Keratinocyte (primary cell): Measurements from ENCODE around the gene MAPT. TPM values are rescaled to one million over a fixed set of nuclear protein-coding genes. Genes with fewer than 3 reads are reported as not detected.

Experiments
- DNase-seq: peaks from one replicate; pipeline ENCODE4 v3.0.0-alpha.2; 2011; ENCODE audit warnings: low read depth, missing footprints, low spot score
- FAIRE-seq: peaks from 2 replicates; lab custom pipeline; 2011; peaks lifted over from hg19 to GRCh38; lab: Jason Lieb, UNC
- H2AFZ ChIP-seq: 2 replicates; pipeline ENCODE4 v1.6.0; 2012; ENCODE audit warnings: low read length, control low read depth, inconsistent platforms; ENCODE audit not compliant: control insufficient read depth
- H3K27ac ChIP-seq: 2 replicates; pipeline ENCODE4 v1.5.1; 2011; ENCODE audit warnings: low read length; ENCODE audit not compliant: control insufficient read depth, insufficient read depth
- H3K27me3 ChIP-seq: 3 replicates; pipeline ENCODE4 v1.6.0; 2011; ENCODE audit warnings: low read length; ENCODE audit not compliant: control insufficient read depth, insufficient read depth; ENCODE audit errors: extremely low read depth
- H3K36me3 ChIP-seq, 2 experiments: 2 replicates in 1 of 2; 3 replicates in 1 of 2; pipeline ENCODE4 v1.5.1; 2011; ENCODE audit warnings: low read length in 2 of 2, mild to moderate bottlenecking in 1 of 2; ENCODE audit not compliant: control insufficient read depth in 2 of 2, insufficient read depth in 2 of 2; ENCODE audit errors: extremely low read depth in 1 of 2
- H3K4me1 ChIP-seq: 3 replicates; pipeline ENCODE4 v1.5.1; 2011; ENCODE audit warnings: low read length; ENCODE audit not compliant: control insufficient read depth, insufficient read depth; ENCODE audit errors: extremely low read depth
- H3K4me2 ChIP-seq: 3 replicates; pipeline ENCODE4 v1.6.0; 2011; ENCODE audit warnings: low read depth, low read length; ENCODE audit not compliant: control insufficient read depth, insufficient read depth; ENCODE audit errors: extremely low read depth
- H3K4me3 ChIP-seq, 3 experiments: fragments of 200-600 bp in 1 of 3; sonication (generic) in 1 of 3; 2 replicates in 2 of 3; 3 replicates in 1 of 3; pipeline ENCODE4 v1.5.1; 2011 to 2016; ENCODE audit warnings: low read length in 3 of 3, mild to moderate bottlenecking in 3 of 3, control low read depth in 2 of 3, inconsistent platforms in 1 of 3, low read depth in 1 of 3, mixed read lengths in 1 of 3, mixed run types in 1 of 3, moderate library complexity in 1 of 3; ENCODE audit not compliant: control insufficient read depth in 2 of 3, insufficient read depth in 2 of 3; ENCODE audit errors: extremely low read depth in 1 of 3
- H3K79me2 ChIP-seq: 2 replicates; pipeline ENCODE4 v1.6.0; 2012; ENCODE audit warnings: low read length; ENCODE audit not compliant: control insufficient read depth, insufficient read depth
- H3K9ac ChIP-seq: 3 replicates; pipeline ENCODE4 v1.6.0; 2011; ENCODE audit warnings: low read length; ENCODE audit not compliant: control insufficient read depth, insufficient read depth; ENCODE audit errors: extremely low read depth
- H3K9me1 ChIP-seq: 3 replicates; pipeline ENCODE4 v1.6.0; 2011; ENCODE audit warnings: low read length; ENCODE audit not compliant: control insufficient read depth, insufficient read depth; ENCODE audit errors: extremely low read depth
- H3K9me3 ChIP-seq: 2 replicates; pipeline ENCODE4 v1.5.1; 2012; ENCODE audit warnings: low read depth, low read length; ENCODE audit not compliant: control insufficient read depth
- H4K20me1 ChIP-seq: 3 replicates; pipeline ENCODE4 v1.6.0; 2011; ENCODE audit warnings: low read length; ENCODE audit not compliant: control insufficient read depth, insufficient read depth; ENCODE audit errors: extremely low read depth
- CTCF ChIP-seq, 3 experiments: IDR thresholded peaks in 1 of 3; conservative IDR thresholded peaks in 1 of 3; optimal IDR thresholded peaks in 1 of 3; 2 replicates in 2 of 3; 3 replicates in 1 of 3; pipeline versions ENCODE3 to v1.5.1; 2011; ENCODE audit warnings: low read length in 3 of 3, mild to moderate bottlenecking in 3 of 3, moderate library complexity in 2 of 3, control low read depth in 1 of 3, inconsistent platforms in 1 of 3; ENCODE audit not compliant: insufficient read depth in 2 of 3; ENCODE audit errors: extremely low read depth in 1 of 3
- EZH2 ChIP-seq: IDR thresholded peaks from one replicate; pipeline ENCODE4 v1.6.1; 2012; ENCODE audit warnings: inconsistent platforms, mild to moderate bottlenecking, low read length, moderate library complexity
- dilution Hi-C: fragments of 300-500 bp; cut with MboI; formaldehyde crosslinking; loops from one replicate; pipeline ENCODE4 v1.7.0; 2020; ENCODE audit warnings: low sequenced_read_pairs; ENCODE audit not compliant: extremely low pct_ligation_motif_present
- polyA plus RNA-seq, 5 experiments: library from polyadenylated mRNA; depleted of rRNA in 3 of 5; stranded (reverse) in 3 of 5; stranded (forward) in 1 of 5; unstranded in 1 of 5; fragments of >200 nt; gene quantifications; 1 replicate in 1 of 5; 2 replicates in 3 of 5; 3 replicates in 1 of 5; pipeline versions ENCODE4 v1.2.1 to v1.2.3, GENCODE V29; 2011 to 2012; ENCODE audit warnings: missing spikeins in 2 of 5, low read depth in 1 of 5, low replicate concordance in 1 of 5

The MAPT gene
- polyA plus RNA-seq, 1 donor (not counting 4 experiments of a cell fraction or from before 2014, with no cell fraction given) = 0.08 TPM

- Histone ChIP-seq H3K27me3 (peaks cover 59% of the 10 kb centered on the region), H3K4me2 (no peak overlapping the region), H2AFZ (no peak overlapping the region), H3K36me3 (no peaks in the 10 kb centered on the region), H3K9ac (no peak overlapping the region), H4K20me1 (peaks cover 3% of the 10 kb centered on the region), H3K4me1 (peaks cover 10% of the 10 kb centered on the region), H3K9me3 (no peaks in the 10 kb centered on the region), H3K9me1 (no peaks in the 10 kb centered on the region), H3K79me2 (no peaks in the 10 kb centered on the region), H3K27ac (no peak overlapping the region), H3K4me3 (no peak overlapping the region)
- peak; percentile 58 for TF ChIP-seq EZH2
- no peak for TF ChIP-seq CTCF (optimal IDR thresholded peaks at IDR 0.05 in 1 of 3, IDR thresholded peaks at IDR 0.05 in 1 of 3, conservative IDR thresholded peaks at IDR 0.05 in 1 of 3; ENCODE audit: extremely low read depth in 1 of 3, insufficient read depth in 2 of 3, low read length in 3 of 3)
- dilution Hi-C loops = no loop called here
- DNase-seq = no peak
- no peak for FAIRE-seq
Measured at GRCh38 chr17:45896803-45897693, 2.7 kb downstream of the MAPT start.

GRCh38 chr17:45900136-45900535, 5.8 kb downstream of the MAPT start:
- no peaks in the 10 kb centered on the region for H3K9me3 ChIP-seq
- no peaks in the 10 kb centered on the region for H3K36me3 ChIP-seq
- H2AFZ ChIP-seq = no peak overlapping the region
- dilution Hi-C loops = no loop called here
- no peak overlapping the region for H3K4me2 ChIP-seq
- no peaks in the 10 kb centered on the region for H3K9me1 ChIP-seq
- H3K4me1 ChIP-seq = peaks cover under 1% of the 10 kb centered on the region
- no peak for FAIRE-seq
- no peak overlapping the region for H3K4me3 ChIP-seq
- no peak for DNase-seq
- H4K20me1 ChIP-seq = peaks cover 3% of the 10 kb centered on the region
- H3K27ac ChIP-seq = no peak overlapping the region
- H3K9ac ChIP-seq = no peak overlapping the region
- peaks cover 53% of the 10 kb centered on the region for H3K27me3 ChIP-seq
- no peak for TF ChIP-seq CTCF (optimal IDR thresholded peaks at IDR 0.05 in 1 of 3, IDR thresholded peaks at IDR 0.05 in 1 of 3, conservative IDR thresholded peaks at IDR 0.05 in 1 of 3; ENCODE audit: extremely low read depth in 1 of 3, insufficient read depth in 2 of 3, low read length in 3 of 3)
- no peak for TF ChIP-seq EZH2
- H3K79me2 ChIP-seq = no peaks in the 10 kb centered on the region
